ENCODE results near the gene RNF152. TPM values are rescaled to one million over a fixed set of nuclear protein-coding genes. Genes with fewer than 3 reads are reported as not detected.

Gene RNF152
- polyA plus RNA-seq, 1 of the 3 experiments (the other 2 are of a cell fraction) = 6.6 TPM

GRCh38 chr18:61935362-61935761 lies 42.6 kb upstream of the RNF152 start:
- Histone ChIP-seq H3K4me1 (ENCODE audit: control insufficient read depth in 1 of 2, insufficient read depth in 2 of 2, low read depth in 1 of 2, low read length in 1 of 2) (no peaks in the 10 kb centered on the region), H3K27me3 (ENCODE audit: insufficient read depth) (no peaks in the 10 kb centered on the region), H3K36me3 (replicated peaks in 1 of 2; ENCODE audit: control insufficient read depth in 1 of 2, insufficient read depth in 2 of 2, low read length in 1 of 2) (no peaks in the 10 kb centered on the region), H3K27ac (ENCODE audit: low read depth in 2 of 2, low read length in 1 of 2) (no peak overlapping the region), H2AFZ (ENCODE audit: low read depth) (no peak overlapping the region), H3K9ac (no peak overlapping the region), H3K4me2 (no peak overlapping the region), H3K9me3 (no peaks in the 10 kb centered on the region), H3K9me2 (no peaks in the 10 kb centered on the region), H3K4me3 (ENCODE audit: low read depth in 2 of 2, low read length in 1 of 2) (no peak overlapping the region), H3F3A (replicated peaks; ENCODE audit: insufficient read depth) (no peaks in the 10 kb centered on the region), H4K20me1 (ENCODE audit: insufficient read depth) (no peaks in the 10 kb centered on the region), H3K79me2 (ENCODE audit: insufficient read depth) (no peaks in the 10 kb centered on the region)
- no peak for DNase-seq
- CTCF ChIA-PET = no interaction called here
- POLR2A ChIA-PET = no interaction called here
- 75% methylated on average over 3 of the region's 3 CpGs for WGBS (ENCODE audit: low lambda C conversion rate)
- TF ChIP-seq, protein P1, sequence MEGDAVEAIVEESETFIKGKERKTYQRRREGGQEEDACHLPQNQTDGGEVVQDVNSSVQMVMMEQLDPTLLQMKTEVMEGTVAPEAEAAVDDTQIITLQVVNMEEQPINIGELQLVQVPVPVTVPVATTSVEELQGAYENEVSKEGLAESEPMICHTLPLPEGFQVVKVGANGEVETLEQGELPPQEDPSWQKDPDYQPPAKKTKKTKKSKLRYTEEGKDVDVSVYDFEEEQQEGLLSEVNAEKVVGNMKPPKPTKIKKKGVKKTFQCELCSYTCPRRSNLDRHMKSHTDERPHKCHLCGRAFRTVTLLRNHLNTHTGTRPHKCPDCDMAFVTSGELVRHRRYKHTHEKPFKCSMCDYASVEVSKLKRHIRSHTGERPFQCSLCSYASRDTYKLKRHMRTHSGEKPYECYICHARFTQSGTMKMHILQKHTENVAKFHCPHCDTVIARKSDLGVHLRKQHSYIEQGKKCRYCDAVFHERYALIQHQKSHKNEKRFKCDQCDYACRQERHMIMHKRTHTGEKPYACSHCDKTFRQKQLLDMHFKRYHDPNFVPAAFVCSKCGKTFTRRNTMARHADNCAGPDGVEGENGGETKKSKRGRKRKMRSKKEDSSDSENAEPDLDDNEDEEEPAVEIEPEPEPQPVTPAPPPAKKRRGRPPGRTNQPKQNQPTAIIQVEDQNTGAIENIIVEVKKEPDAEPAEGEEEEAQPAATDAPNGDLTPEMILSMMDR (IDR thresholded peaks at IDR 0.05) = no peak
- TF ChIP-seq NFIC (IDR thresholded peaks at IDR 0.05; ENCODE audit: borderline replicate concordance) = no peak
- no peak for TF ChIP-seq EP300 (IDR thresholded peaks at IDR 0.05; ENCODE audit: borderline replicate concordance in 1 of 2, low read depth in 1 of 2, low read length in 1 of 2)
- no peak for TF ChIP-seq GATA2 (CRISPR knock-in tag; IDR thresholded peaks at IDR 0.05)
- no peak for TF ChIP-seq ZBTB33 (IDR thresholded peaks at IDR 0.05; ENCODE audit: borderline replicate concordance, low read depth)
- TF ChIP-seq SIN3A (IDR thresholded peaks at IDR 0.05; ENCODE audit: borderline replicate concordance, low read depth, low read length) = no peak

- POLR2A ChIA-PET = no interaction called here
- H3K4me3 ChIP-seq (ENCODE audit: low read depth in 2 of 2, low read length in 1 of 2) = no peak overlapping the region
- H2AFZ ChIP-seq (ENCODE audit: low read depth) = no peak overlapping the region
- WGBS (ENCODE audit: low lambda C conversion rate) = 80% methylated on average over 6 of the region's 6 CpGs
- H3K27me3 ChIP-seq (ENCODE audit: insufficient read depth) = no peaks in the 10 kb centered on the region
- H3K36me3 ChIP-seq (replicated peaks in 1 of 2; ENCODE audit: control insufficient read depth in 1 of 2, insufficient read depth in 2 of 2, low read length in 1 of 2) = no peaks in the 10 kb centered on the region
- no peaks in the 10 kb centered on the region for H3K9me3 ChIP-seq
- no peak for DNase-seq
- CTCF ChIA-PET = interaction anchor here (0.6 kb wide), 1 partner anchor 30 kb away, joined by 3 read pairs; no protein-coding TSS in a partner anchor
- H3K9ac ChIP-seq = no peak overlapping the region
- no peaks in the 10 kb centered on the region for H3K4me1 ChIP-seq (ENCODE audit: control insufficient read depth in 1 of 2, insufficient read depth in 2 of 2, low read depth in 1 of 2, low read length in 1 of 2)
- TF ChIP-seq, protein P1 (IDR thresholded peaks at IDR 0.05) = no peak
- TF ChIP-seq CHD2 (IDR thresholded peaks at IDR 0.05; ENCODE audit: low read length, partially characterized antibody) = no peak
- TF ChIP-seq, protein P2, sequence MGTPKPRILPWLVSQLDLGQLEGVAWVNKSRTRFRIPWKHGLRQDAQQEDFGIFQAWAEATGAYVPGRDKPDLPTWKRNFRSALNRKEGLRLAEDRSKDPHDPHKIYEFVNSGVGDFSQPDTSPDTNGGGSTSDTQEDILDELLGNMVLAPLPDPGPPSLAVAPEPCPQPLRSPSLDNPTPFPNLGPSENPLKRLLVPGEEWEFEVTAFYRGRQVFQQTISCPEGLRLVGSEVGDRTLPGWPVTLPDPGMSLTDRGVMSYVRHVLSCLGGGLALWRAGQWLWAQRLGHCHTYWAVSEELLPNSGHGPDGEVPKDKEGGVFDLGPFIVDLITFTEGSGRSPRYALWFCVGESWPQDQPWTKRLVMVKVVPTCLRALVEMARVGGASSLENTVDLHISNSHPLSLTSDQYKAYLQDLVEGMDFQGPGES (IDR thresholded peaks at IDR 0.05; ENCODE audit: low read depth, low read length) = no peak
- no peak for TF ChIP-seq RXRA (IDR thresholded peaks at IDR 0.05; ENCODE audit: borderline replicate concordance, low read depth)
- TF ChIP-seq ELF1 (IDR thresholded peaks at IDR 0.05) = no peak
- no peak for TF ChIP-seq JUND (IDR thresholded peaks at IDR 0.05)
- no peak for TF ChIP-seq EZH2phosphoT487 (IDR thresholded peaks at IDR 0.05; ENCODE audit: borderline replicate concordance, low read depth)
- TF ChIP-seq FOSL2 (IDR thresholded peaks at IDR 0.05; ENCODE audit: borderline replicate concordance, low read depth) = no peak
- TF ChIP-seq, protein P3, sequence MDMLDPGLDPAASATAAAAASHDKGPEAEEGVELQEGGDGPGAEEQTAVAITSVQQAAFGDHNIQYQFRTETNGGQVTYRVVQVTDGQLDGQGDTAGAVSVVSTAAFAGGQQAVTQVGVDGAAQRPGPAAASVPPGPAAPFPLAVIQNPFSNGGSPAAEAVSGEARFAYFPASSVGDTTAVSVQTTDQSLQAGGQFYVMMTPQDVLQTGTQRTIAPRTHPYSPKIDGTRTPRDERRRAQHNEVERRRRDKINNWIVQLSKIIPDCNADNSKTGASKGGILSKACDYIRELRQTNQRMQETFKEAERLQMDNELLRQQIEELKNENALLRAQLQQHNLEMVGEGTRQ (IDR thresholded peaks at IDR 0.05; ENCODE audit: borderline replicate concordance, low read depth, low read length) = no peak
- TF ChIP-seq TAF1 (IDR thresholded peaks at IDR 0.05; ENCODE audit: borderline replicate concordance, low read depth, low read length) = no peak
- no peak for TF ChIP-seq RFX5 (IDR thresholded peaks at IDR 0.05; ENCODE audit: low read length)
- no peak for TF ChIP-seq RAD21 (IDR thresholded peaks at IDR 0.05; ENCODE audit: low read length)
- no peak for TF ChIP-seq NRF1 (IDR thresholded peaks at IDR 0.05; ENCODE audit: low read depth, low read length)
- TF ChIP-seq EP300 (IDR thresholded peaks at IDR 0.05; ENCODE audit: borderline replicate concordance in 1 of 2, low read depth in 1 of 2, low read length in 1 of 2) = no peak
- TF ChIP-seq RCOR1 (IDR thresholded peaks at IDR 0.05; ENCODE audit: low read length) = no peak
- no peaks in the 10 kb centered on the region for H3K9me2 ChIP-seq
- no peak overlapping the region for H3K27ac ChIP-seq (ENCODE audit: low read depth in 2 of 2, low read length in 1 of 2)
- no peak overlapping the region for H3K4me2 ChIP-seq
- H4K20me1 ChIP-seq (ENCODE audit: insufficient read depth) = no peaks in the 10 kb centered on the region
- H3F3A ChIP-seq (replicated peaks; ENCODE audit: insufficient read depth) = no peaks in the 10 kb centered on the region
- no peaks in the 10 kb centered on the region for H3K79me2 ChIP-seq (ENCODE audit: insufficient read depth)
Observed at GRCh38 chr18:61931654-61932379, 39.0 kb upstream of the RNF152 start.
